Psoas muscle (tissue), 8 donors: Measurements from ENCODE around the gene GALNT14. TPM values are rescaled to one million over a fixed set of nuclear protein-coding genes. Genes with fewer than 3 reads are reported as not detected.

Experiments
- ATAC-seq, 4 donors: fragments of 200-7000 bp; cut with Tn5 transposase; one replicate each; pipeline ENCODE4 v1.9.1; 2020; ENCODE audit warnings: moderate library complexity in 3 of 4, mild to moderate bottlenecking in 2 of 4
- DNase-seq, 2 donors: peaks; one replicate each; pipeline ENCODE4 v3.0.0-alpha.2; 2020
- H3K27ac ChIP-seq: fragments of 200-600 bp; one replicate; pipeline ENCODE4 v1.8.0; 2022
- H3K27me3 ChIP-seq, 3 donors: fragments of 200-600 bp in 1 of 3; one replicate each; pipeline versions ENCODE4 v1.6.1 to v1.8.0; 2013 to 2022; ENCODE audit warnings: low read length in 2 of 3, mild to moderate bottlenecking in 2 of 3, moderate library complexity in 1 of 3; ENCODE audit not compliant: insufficient read depth in 3 of 3
- H3K36me3 ChIP-seq, 2 donors: fragments of 200-600 bp in 1 of 2; one replicate each; pipeline versions ENCODE4 v1.6.1 to v1.8.0; 2013 to 2022; ENCODE audit warnings: low read depth in 1 of 2, mild to moderate bottlenecking in 1 of 2, moderate library complexity in 1 of 2; ENCODE audit not compliant: insufficient read depth in 1 of 2
- H3K4me1 ChIP-seq: fragments of 200-600 bp; one replicate; pipeline ENCODE4 v1.8.0; 2022
- H3K4me3 ChIP-seq: fragments of 200-600 bp; one replicate; pipeline ENCODE4 v1.8.0; 2022; ENCODE audit warnings: mild to moderate bottlenecking
- H3K9me3 ChIP-seq: fragments of 200-600 bp; one replicate; pipeline ENCODE4 v1.8.0; 2022
- CTCF ChIP-seq: fragments of 200-600 bp; IDR thresholded peaks from one replicate; pipeline ENCODE4 v1.8.0; 2022; ENCODE audit warnings: antibody characterized with exemption
- WGBS, 3 donors: extraction: QIAGEN DNeasy Blood & Tissue Kit; methylation state at CpG; one replicate each; pipeline versions ENCODE4 v1.1.6 to v1.1.7; 2013; 5-methylcytosine and 5-hydroxymethylcytosine counted together
- intact Hi-C, 2 donors: fragments of 100-400 bp; cut with DNase I; formaldehyde crosslinking; loops; one replicate each; pipeline versions ENCODE4 v1.11.0 to v1.14.2; 2022
- polyA plus RNA-seq, 3 donors: library from polyadenylated mRNA; stranded (reverse); fragments of 200-250 nt; gene quantifications; one replicate each; pipeline ENCODE4 v1.2.3, GENCODE V29; 2013
- total RNA-seq, 4 donors: library from RNA; stranded (reverse); fragmentation: NEBNext Ultra II Directional in 2 of 4; extraction: Animal tissue kit (Norgen Biotek cat#: 25700) in 2 of 4; gene quantifications; one replicate each; pipeline versions ENCODE4 v1.2.1 to v1.2.4, GENCODE V29; 2021 to 2023
- donor health status: healthy with polysubstance abuse.
- donor health status: DM: no; HTN: no; CAD: no; lungs with moderate emphysema.
- donor health status: Bipolar disorder and iron deficiency.
- donor health status: healthy.
- donor health status: DM: yes; HTN: yes; CAD: no.
- donor health status: DM: no; HTN: no; CAD: no.
- donor health status: DM: no; HTN: no; CAD: no.
- donor health status: DM: yes; HTN: yes; CAD: no.

The GALNT14 gene
- total and polyA plus RNA-seq, 7 donors: 0.13 to 0.54 (median 0.24) TPM; not detected in 1

DNA sequence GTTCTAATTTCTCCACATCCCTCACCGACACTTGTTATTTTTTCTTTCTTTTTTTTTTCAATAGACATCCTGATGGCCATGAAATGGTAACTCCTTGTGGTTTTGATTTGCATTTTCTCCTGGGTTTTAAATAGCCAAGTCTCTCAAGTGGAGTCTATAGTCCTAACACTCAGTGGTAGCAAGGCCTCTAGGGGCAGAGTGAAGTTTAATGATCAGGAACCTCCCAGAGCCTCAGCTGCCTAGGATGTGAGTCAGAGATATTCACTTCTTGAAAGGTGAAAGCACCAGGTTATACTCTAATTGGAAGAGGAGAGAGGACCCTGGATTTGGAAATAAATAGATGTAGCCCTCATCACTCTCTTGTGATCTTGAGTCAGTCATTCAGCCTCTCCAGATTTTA, 268.3 kb downstream of the GALNT14 start:
- ATAC-seq (no peak), DNase-seq (no peak)
- no peak overlapping the region for H3K4me3 ChIP-seq
- no peaks in the 10 kb centered on the region for H3K36me3 ChIP-seq
- intact Hi-C loops: loop anchor here in 1 of 2 donors (10.0 kb wide), 1 partner anchor 155 kb away; no protein-coding TSS in a partner anchor
- H3K4me1 ChIP-seq: no peaks in the 10 kb centered on the region
- 94 to 98% (median 97%) methylated on average over 1 of the region's 1 CpG for WGBS, 3 donors
- peaks cover 0 to 2% (median 0%) of the 10 kb centered on the region in 3 donors for H3K27me3 ChIP-seq
- no peak for TF ChIP-seq CTCF
- peaks cover 4% of the 10 kb centered on the region for H3K9me3 ChIP-seq
- H3K27ac ChIP-seq: no peak overlapping the region

GRCh38 chr2:30867385-30867784, 270.9 kb downstream of the GALNT14 start:
- Histone ChIP-seq H3K9me3 (no peaks in the 10 kb centered on the region), H3K27me3 (no peaks in the 10 kb centered on the region), H3K36me3 (peaks cover 0 to 2% of the 10 kb centered on the region in 2 donors), H3K4me3 (no peak overlapping the region), H3K4me1 (no peaks in the 10 kb centered on the region), H3K27ac (no peak overlapping the region)
- no peak for DNase-seq
- intact Hi-C loops: loop anchor here in 1 of 2 donors (10.0 kb wide), 1 partner anchor 153 kb away; no protein-coding TSS in a partner anchor
- ATAC-seq: no peak
- TF ChIP-seq CTCF: no peak
- 87 to 91% (median 89%) methylated on average over 4 of the region's 4 CpGs for WGBS, 3 donors

DNA sequence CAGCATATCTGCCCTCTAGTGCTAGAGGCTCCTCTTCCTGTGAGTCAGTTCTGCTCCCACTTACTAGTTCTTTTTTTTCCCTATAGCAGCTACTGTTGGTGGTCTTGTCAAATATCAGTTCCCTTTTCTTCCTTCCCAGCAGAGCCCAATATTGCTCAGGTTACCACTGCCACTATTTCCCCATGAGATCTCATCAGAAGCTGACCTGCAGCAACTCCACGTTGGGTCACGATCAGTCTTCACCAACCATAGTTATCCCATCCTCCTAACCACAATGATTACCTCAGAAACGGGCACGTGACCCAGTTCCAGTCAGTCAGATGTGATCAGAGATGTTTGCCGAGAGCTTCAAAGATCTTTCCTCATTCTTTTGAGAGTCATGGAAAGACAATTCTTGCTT, 271.3 kb downstream of the GALNT14 start:
- DNase-seq (no peak), ATAC-seq (no peak)
- Histone ChIP-seq H3K4me3 (no peak overlapping the region), H3K36me3 (peaks cover 0 to 2% of the 10 kb centered on the region in 2 donors), H3K9me3 (no peaks in the 10 kb centered on the region), H3K27me3 (no peaks in the 10 kb centered on the region), H3K4me1 (no peaks in the 10 kb centered on the region), H3K27ac (no peak overlapping the region)
- 79 to 85% (median 81%) methylated on average over 5 of the region's 5 CpGs for WGBS, 3 donors
- no peak for TF ChIP-seq CTCF
- intact Hi-C loops: loop anchor here in 1 of 2 donors (10.0 kb wide), 1 partner anchor 152 kb away; no protein-coding TSS in a partner anchor

DNA sequence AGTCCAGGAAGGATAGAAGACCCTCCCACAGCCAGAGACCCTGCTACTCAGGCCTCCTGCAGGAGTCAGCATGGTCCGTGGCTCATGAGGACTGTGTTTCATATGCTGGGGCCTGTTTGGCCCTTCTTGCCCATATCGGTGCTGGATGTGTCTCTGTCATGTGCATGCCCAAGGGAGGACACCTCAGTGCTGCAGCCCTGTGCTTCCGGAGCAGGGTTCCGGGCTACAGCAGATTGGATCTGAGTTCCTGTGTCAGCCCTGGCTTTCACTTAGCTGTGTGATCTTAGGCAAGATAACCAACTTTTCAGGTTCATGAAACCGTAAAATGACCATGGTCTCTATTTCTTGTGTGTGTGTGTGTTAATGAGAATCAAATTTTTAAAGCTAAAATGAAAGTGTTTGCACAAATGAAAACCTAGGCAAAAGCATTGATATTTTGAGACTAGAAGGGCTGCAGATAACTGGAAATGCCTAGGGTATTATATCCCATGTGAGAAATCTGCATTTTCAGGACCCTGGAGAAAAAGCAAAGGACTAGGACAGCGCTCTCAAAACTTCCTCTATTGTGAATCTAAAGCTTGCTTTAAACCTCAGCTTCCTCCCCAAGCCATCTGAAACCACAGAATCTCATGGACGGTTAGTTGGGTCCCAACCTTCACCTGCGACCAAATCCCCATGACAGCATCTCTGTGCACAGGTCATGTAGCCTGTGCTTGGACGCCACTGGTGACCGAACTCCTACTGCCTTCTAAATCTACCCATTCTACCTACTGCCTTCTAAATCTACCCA, 272.2 kb downstream of the GALNT14 start:
- Histone ChIP-seq H3K36me3 (peaks cover 0 to 2% of the 10 kb centered on the region in 2 donors), H3K27me3 (no peaks in the 10 kb centered on the region), H3K4me1 (no peaks in the 10 kb centered on the region), H3K27ac (no peak overlapping the region), H3K9me3 (no peaks in the 10 kb centered on the region), H3K4me3 (no peak overlapping the region)
- DNase-seq: no peak
- no peak for ATAC-seq
- TF ChIP-seq CTCF: no peak
- intact Hi-C loops: loop anchor here in 1 of 2 donors (10.0 kb wide), 1 partner anchor 151 kb away; no protein-coding TSS in a partner anchor
- 83 to 92% (median 87%) methylated on average over 10 of the region's 10 CpGs for WGBS, 3 donors
